GM23338 (cell line): Measurements from ENCODE around the gene NWD2. TPM values are rescaled to one million over a fixed set of nuclear protein-coding genes. Genes with fewer than 3 reads are reported as not detected.

Experiments
- ATAC-seq: fragments of 200-7000 bp; cut with Tn5 transposase; 3 replicates; pipeline ENCODE4 v1.9.1; 2020
- DNase-seq: peaks from one replicate; pipeline ENCODE4 v3.0.0-alpha.2; 2015; ENCODE audit warnings: low spot score
- H2AFZ ChIP-seq: fragments of 200-600 bp; sonication (generic); 2 replicates; pipeline ENCODE4 v1.8.0; 2016; ENCODE audit warnings: antibody characterized with exemption, mild to moderate bottlenecking, moderate library complexity
- H3F3A ChIP-seq: fragments of 200-600 bp; sonication (generic); replicated peaks from 2 replicates; pipeline ENCODE4 v1.8.0; 2017; ENCODE audit warnings: antibody characterized with exemption, mixed run types, low read depth
- H3K27ac ChIP-seq: fragments of 200-600 bp; sonication (generic); 2 replicates; pipeline ENCODE4 v1.6.1; 2016; ENCODE audit warnings: low read depth
- H3K27me3 ChIP-seq: fragments of 200-600 bp; sonication (generic); 2 replicates; pipeline ENCODE4 v1.8.0; 2016; ENCODE audit warnings: mild to moderate bottlenecking, mixed run types, moderate library complexity; ENCODE audit not compliant: insufficient read depth
- H3K36me3 ChIP-seq: fragments of 200-600 bp; sonication (generic); 2 replicates; pipeline ENCODE4 v1.8.0; 2016; ENCODE audit warnings: mild to moderate bottlenecking; ENCODE audit not compliant: insufficient read depth
- H3K4me1 ChIP-seq: fragments of 200-600 bp; sonication (generic); 2 replicates; pipeline ENCODE4 v1.8.0; 2016; ENCODE audit warnings: mild to moderate bottlenecking, moderate library complexity; ENCODE audit not compliant: insufficient read depth
- H3K4me2 ChIP-seq: fragments of 200-600 bp; sonication (generic); 2 replicates; pipeline ENCODE4 v1.7.1; 2017; ENCODE audit warnings: mixed run types
- H3K4me3 ChIP-seq: fragments of 200-600 bp; sonication (generic); 2 replicates; pipeline ENCODE4 v1.6.1; 2016; ENCODE audit warnings: mixed run types
- H3K79me2 ChIP-seq: fragments of 200-600 bp; sonication (generic); replicated peaks from 2 replicates; pipeline ENCODE4 v1.8.0; 2017; ENCODE audit warnings: mild to moderate bottlenecking; ENCODE audit not compliant: insufficient read depth
- H3K9me2 ChIP-seq: fragments of 200-600 bp; sonication (generic); 2 replicates; pipeline ENCODE4 v1.8.0; 2017; ENCODE audit not compliant: insufficient read depth
- H4K20me1 ChIP-seq: fragments of 200-600 bp; sonication (generic); replicated peaks from 2 replicates; pipeline ENCODE4 v1.8.0; 2017; ENCODE audit warnings: mild to moderate bottlenecking; ENCODE audit not compliant: insufficient read depth
- H3K27ac Mint-ChIP-seq: 2 replicates; pipeline ENCODE4 v1.8.0; 2020; ENCODE audit warnings: inconsistent platforms, mild to moderate bottlenecking, moderate library complexity, mixed read lengths
- H3K27me3 Mint-ChIP-seq: 3 replicates; pipeline ENCODE4 v1.8.0; 2022; ENCODE audit warnings: low read depth, mild to moderate bottlenecking, moderate library complexity, mixed read lengths, inconsistent platforms; ENCODE audit not compliant: insufficient read depth, poor library complexity
- H3K36me3 Mint-ChIP-seq: 3 replicates; pipeline ENCODE4 v1.8.0; 2021; ENCODE audit warnings: low read depth, mild to moderate bottlenecking, inconsistent platforms, moderate library complexity, mixed read lengths
- H3K4me1 Mint-ChIP-seq: 3 replicates; pipeline ENCODE4 v1.8.0; 2020; ENCODE audit warnings: mild to moderate bottlenecking, inconsistent platforms, mixed read lengths
- H3K4me3 Mint-ChIP-seq: 3 replicates; pipeline ENCODE4 v1.8.0; 2021; ENCODE audit warnings: moderate library complexity, mild to moderate bottlenecking, inconsistent platforms, mixed read lengths
- H3K9me3 Mint-ChIP-seq: 3 replicates; pipeline ENCODE4 v1.8.0; 2020; ENCODE audit warnings: moderate library complexity, mild to moderate bottlenecking, inconsistent platforms, mixed read lengths
- CREB1 ChIP-seq: fragments of 250-450 bp; sonication (Bioruptor Pico); IDR thresholded peaks from 2 replicates; pipeline ENCODE4 v1.5.0; 2020; ENCODE audit warnings: low read depth, mild to moderate bottlenecking, moderate library complexity
- EZH2phosphoT487 ChIP-seq: fragments of 200-600 bp; sonication (generic); IDR thresholded peaks from one replicate; pipeline ENCODE4 v1.8.1; 2018; ENCODE audit warnings: antibody characterized with exemption; ENCODE audit not compliant: unreplicated experiment
- NANOG ChIP-seq: IDR thresholded peaks from 2 replicates; pipeline ENCODE4 v1.6.1; 2016; ENCODE audit warnings: antibody characterized with exemption, borderline replicate concordance
- POLR2AphosphoS5 ChIP-seq: IDR thresholded peaks from 2 replicates; pipeline ENCODE4 v1.6.1; 2016; ENCODE audit warnings: antibody characterized with exemption, low read depth
- ZNF114 ChIP-seq: fragments of 250-450 bp; sonication (Bioruptor Pico); IDR thresholded peaks from 2 replicates; pipeline ENCODE4 v1.5.0; 2020; ENCODE audit warnings: mild to moderate bottlenecking, moderate library complexity
- ZNF331 ChIP-seq: fragments of 250-450 bp; sonication (Bioruptor Pico); IDR thresholded peaks from 2 replicates; pipeline ENCODE4 v1.5.0; 2020; ENCODE audit warnings: low read depth, mild to moderate bottlenecking, moderate library complexity
- polyA plus RNA-seq: library from polyadenylated mRNA; unstranded; fragments of >200 nt; fragmentation: Nextera tagmentation; extraction: Ambion mirVana; gene quantifications from 2 replicates; pipeline ENCODE4 v1.2.1, GENCODE V29; 2016
- total RNA-seq: library from RNA; depleted of rRNA; stranded (reverse); fragments of >200 nt; shearing (Covaris generic); gene quantifications from 2 replicates; pipeline ENCODE4 v1.2.3, GENCODE V29; 2014
- TF ChIP-seq, protein P1 (sequence below), 2 experiments: fragments of 200-600 bp in 1 of 2; sonication (generic) in 1 of 2; conservative IDR thresholded peaks; 2 replicates each; pipeline versions ENCODE4 v1.5.1 to v1.6.1; 2016 to 2017; ENCODE audit warnings: antibody characterized with exemption in 2 of 2, low read depth in 2 of 2, mild to moderate bottlenecking in 2 of 2, moderate library complexity in 1 of 2
- TF ChIP-seq, protein P2 (sequence below): fragments of 250-450 bp; sonication (Bioruptor Pico); IDR thresholded peaks from 2 replicates; pipeline ENCODE4 v1.5.0; 2020; ENCODE audit warnings: mild to moderate bottlenecking, moderate library complexity

Gene NWD2
- total and polyA plus RNA-seq, 2 experiments from 2014 or later: 0.07 TPM; not detected in 1

GRCh38 chr4:37367901-37368300 lies 123.4 kb downstream of the NWD2 start:
- H3K9me3 Mint-ChIP-seq: no peaks in the 10 kb centered on the region
- no peaks in the 10 kb centered on the region for H3K36me3 Mint-ChIP-seq
- no peak overlapping the region for H2AFZ ChIP-seq
- no peak overlapping the region for H3K27ac ChIP-seq
- no peak overlapping the region for H3K4me3 ChIP-seq
- no peaks in the 10 kb centered on the region for H3K4me1 ChIP-seq
- no peaks in the 10 kb centered on the region for H3K27me3 ChIP-seq
- no peak for ATAC-seq
- DNase-seq: no peak
- no peaks in the 10 kb centered on the region for H3K4me1 Mint-ChIP-seq
- no peak for TF ChIP-seq ZNF114
- TF ChIP-seq POLR2AphosphoS5: no peak
- H3K27me3 Mint-ChIP-seq: no peaks in the 10 kb centered on the region
- H3K36me3 ChIP-seq: no peaks in the 10 kb centered on the region
- H3K9me2 ChIP-seq: no peaks in the 10 kb centered on the region
- H4K20me1 ChIP-seq: no peaks in the 10 kb centered on the region
- H3K27ac Mint-ChIP-seq: no peak overlapping the region
- H3F3A ChIP-seq: no peaks in the 10 kb centered on the region
- H3K4me2 ChIP-seq: no peak overlapping the region
- no peaks in the 10 kb centered on the region for H3K79me2 ChIP-seq
- H3K4me3 Mint-ChIP-seq: no peak overlapping the region

GRCh38 chr4:37370052-37370451 lies 125.5 kb downstream of the NWD2 start:
- no peak overlapping the region for H3K27ac Mint-ChIP-seq
- no peak overlapping the region for H3K4me2 ChIP-seq
- TF ChIP-seq, protein P1, sequence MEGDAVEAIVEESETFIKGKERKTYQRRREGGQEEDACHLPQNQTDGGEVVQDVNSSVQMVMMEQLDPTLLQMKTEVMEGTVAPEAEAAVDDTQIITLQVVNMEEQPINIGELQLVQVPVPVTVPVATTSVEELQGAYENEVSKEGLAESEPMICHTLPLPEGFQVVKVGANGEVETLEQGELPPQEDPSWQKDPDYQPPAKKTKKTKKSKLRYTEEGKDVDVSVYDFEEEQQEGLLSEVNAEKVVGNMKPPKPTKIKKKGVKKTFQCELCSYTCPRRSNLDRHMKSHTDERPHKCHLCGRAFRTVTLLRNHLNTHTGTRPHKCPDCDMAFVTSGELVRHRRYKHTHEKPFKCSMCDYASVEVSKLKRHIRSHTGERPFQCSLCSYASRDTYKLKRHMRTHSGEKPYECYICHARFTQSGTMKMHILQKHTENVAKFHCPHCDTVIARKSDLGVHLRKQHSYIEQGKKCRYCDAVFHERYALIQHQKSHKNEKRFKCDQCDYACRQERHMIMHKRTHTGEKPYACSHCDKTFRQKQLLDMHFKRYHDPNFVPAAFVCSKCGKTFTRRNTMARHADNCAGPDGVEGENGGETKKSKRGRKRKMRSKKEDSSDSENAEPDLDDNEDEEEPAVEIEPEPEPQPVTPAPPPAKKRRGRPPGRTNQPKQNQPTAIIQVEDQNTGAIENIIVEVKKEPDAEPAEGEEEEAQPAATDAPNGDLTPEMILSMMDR (conservative IDR thresholded peaks at IDR 0.05; ENCODE audit: low read depth in 2 of 2): no peak
- TF ChIP-seq CREB1: no peak
- no peak for TF ChIP-seq EZH2phosphoT487
- TF ChIP-seq, protein P2, sequence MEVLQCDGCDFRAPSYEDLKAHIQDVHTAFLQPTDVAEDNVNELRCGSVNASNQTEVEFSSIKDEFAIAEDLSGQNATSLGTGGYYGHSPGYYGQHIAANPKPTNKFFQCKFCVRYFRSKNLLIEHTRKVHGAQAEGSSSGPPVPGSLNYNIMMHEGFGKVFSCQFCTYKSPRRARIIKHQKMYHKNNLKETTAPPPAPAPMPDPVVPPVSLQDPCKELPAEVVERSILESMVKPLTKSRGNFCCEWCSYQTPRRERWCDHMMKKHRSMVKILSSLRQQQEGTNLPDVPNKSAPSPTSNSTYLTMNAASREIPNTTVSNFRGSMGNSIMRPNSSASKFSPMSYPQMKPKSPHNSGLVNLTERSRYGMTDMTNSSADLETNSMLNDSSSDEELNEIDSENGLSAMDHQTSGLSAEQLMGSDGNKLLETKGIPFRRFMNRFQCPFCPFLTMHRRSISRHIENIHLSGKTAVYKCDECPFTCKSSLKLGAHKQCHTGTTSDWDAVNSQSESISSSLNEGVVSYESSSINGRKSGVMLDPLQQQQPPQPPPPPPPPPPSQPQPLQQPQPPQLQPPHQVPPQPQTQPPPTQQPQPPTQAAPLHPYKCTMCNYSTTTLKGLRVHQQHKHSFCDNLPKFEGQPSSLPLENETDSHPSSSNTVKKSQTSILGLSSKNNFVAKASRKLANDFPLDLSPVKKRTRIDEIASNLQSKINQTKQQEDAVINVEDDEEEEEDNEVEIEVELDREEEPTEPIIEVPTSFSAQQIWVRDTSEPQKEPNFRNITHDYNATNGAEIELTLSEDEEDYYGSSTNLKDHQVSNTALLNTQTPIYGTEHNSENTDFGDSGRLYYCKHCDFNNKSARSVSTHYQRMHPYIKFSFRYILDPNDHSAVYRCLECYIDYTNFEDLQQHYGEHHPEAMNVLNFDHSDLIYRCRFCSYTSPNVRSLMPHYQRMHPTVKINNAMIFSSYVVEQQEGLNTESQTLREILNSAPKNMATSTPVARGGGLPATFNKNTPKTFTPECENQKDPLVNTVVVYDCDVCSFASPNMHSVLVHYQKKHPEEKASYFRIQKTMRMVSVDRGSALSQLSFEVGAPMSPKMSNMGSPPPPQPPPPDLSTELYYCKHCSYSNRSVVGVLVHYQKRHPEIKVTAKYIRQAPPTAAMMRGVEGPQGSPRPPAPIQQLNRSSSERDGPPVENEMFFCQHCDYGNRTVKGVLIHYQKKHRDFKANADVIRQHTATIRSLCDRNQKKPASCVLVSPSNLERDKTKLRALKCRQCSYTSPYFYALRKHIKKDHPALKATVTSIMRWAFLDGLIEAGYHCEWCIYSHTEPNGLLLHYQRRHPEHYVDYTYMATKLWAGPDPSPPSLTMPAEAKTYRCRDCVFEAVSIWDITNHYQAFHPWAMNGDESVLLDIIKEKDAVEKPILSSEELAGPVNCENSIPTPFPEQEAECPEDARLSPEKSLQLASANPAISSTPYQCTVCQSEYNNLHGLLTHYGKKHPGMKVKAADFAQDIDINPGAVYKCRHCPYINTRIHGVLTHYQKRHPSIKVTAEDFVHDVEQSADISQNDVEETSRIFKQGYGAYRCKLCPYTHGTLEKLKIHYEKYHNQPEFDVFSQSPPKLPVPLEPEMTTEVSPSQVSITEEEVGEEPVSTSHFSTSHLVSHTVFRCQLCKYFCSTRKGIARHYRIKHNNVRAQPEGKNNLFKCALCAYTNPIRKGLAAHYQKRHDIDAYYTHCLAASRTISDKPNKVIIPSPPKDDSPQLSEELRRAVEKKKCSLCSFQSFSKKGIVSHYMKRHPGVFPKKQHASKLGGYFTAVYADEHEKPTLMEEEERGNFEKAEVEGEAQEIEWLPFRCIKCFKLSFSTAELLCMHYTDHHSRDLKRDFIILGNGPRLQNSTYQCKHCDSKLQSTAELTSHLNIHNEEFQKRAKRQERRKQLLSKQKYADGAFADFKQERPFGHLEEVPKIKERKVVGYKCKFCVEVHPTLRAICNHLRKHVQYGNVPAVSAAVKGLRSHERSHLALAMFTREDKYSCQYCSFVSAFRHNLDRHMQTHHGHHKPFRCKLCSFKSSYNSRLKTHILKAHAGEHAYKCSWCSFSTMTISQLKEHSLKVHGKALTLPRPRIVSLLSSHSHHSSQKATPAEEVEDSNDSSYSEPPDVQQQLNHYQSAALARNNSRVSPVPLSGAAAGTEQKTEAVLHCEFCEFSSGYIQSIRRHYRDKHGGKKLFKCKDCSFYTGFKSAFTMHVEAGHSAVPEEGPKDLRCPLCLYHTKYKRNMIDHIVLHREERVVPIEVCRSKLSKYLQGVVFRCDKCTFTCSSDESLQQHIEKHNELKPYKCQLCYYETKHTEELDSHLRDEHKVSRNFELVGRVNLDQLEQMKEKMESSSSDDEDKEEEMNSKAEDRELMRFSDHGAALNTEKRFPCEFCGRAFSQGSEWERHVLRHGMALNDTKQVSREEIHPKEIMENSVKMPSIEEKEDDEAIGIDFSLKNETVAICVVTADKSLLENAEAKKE: no peak
- TF ChIP-seq ZNF331 (CRISPR knock-in tag): no peak
- TF ChIP-seq ZNF114: no peak
- no peak for TF ChIP-seq POLR2AphosphoS5
- TF ChIP-seq NANOG: no peak
- DNase-seq: no peak
- no peaks in the 10 kb centered on the region for H3K36me3 ChIP-seq
- no peaks in the 10 kb centered on the region for H3K9me2 ChIP-seq
- H3F3A ChIP-seq: no peaks in the 10 kb centered on the region
- no peaks in the 10 kb centered on the region for H4K20me1 ChIP-seq
- no peaks in the 10 kb centered on the region for H3K27me3 Mint-ChIP-seq
- no peaks in the 10 kb centered on the region for H3K79me2 ChIP-seq
- H3K4me3 Mint-ChIP-seq: no peak overlapping the region
- H3K4me1 ChIP-seq: no peaks in the 10 kb centered on the region
- H3K27me3 ChIP-seq: no peaks in the 10 kb centered on the region
- H2AFZ ChIP-seq: no peak overlapping the region
- H3K27ac ChIP-seq: no peak overlapping the region
- no peaks in the 10 kb centered on the region for H3K4me1 Mint-ChIP-seq
- ATAC-seq: no peak
- H3K4me3 ChIP-seq: no peak overlapping the region
- H3K9me3 Mint-ChIP-seq: no peaks in the 10 kb centered on the region
- no peaks in the 10 kb centered on the region for H3K36me3 Mint-ChIP-seq
